Measurements from ENCODE around the gene ELL. TPM values are rescaled to one million over a fixed set of nuclear protein-coding genes. Genes with fewer than 3 reads are reported as not detected.

ELL gene
- total RNA-seq, 2 experiments from 2014 or later: 46.2 to 46.8 TPM

DNA sequence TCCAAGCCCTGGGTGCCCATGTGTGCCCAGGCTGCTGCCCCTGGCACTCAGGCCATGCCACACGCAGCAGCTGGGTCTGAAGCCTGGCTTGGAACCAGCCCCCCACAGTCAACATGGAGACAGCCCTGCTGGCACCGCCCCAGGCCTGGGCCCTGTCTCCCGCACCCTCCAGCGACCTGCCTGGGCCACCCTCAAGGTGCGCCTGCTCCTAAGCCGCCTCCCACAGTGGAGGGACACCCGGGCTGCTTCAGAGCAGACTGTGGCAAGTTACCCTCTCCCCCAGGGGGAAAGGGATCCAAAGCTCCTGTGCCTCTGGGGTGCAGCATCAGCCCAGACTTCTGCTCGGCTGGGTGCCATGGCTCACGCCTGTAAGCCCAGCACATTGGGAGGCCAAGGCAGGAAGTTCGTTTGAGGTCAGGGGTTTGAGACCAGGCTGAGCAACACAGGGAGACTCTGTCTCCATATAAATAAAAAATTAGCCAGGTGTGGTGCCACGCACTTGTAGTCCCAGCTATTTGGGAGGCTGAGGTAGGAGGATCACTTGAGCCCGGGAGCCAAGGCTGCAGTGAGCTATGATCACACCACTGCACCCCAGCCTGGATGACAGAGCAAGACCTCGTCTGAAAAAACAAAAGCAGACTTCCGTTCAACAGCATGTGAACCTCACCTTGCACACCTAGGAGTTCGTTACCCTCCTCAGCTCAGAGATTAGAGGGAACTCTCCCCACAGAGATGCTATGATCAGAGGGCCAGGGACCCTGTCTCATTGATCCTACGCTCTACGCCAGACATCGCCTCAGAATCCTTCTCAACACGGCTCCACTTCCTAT, 15.6 kb downstream of the ELL start:
- H3K27ac ChIP-seq (ENCODE audit: low read depth in 1 of 2, low read length in 2 of 2): peak overlapping the region; percentile 47 to 77
- no peaks in the 10 kb centered on the region for H3K36me3 Mint-ChIP-seq (ENCODE audit: low read depth)
- DNase-seq: peak in 4 of 14 experiments; percentile 21 to 57 (median 38)
- no peaks in the 10 kb centered on the region for H3K36me3 ChIP-seq (ENCODE audit: insufficient read depth, low read length)
- no peaks in the 10 kb centered on the region for H3K9me3 Mint-ChIP-seq
- POLR2A ChIA-PET: interaction anchor here (0.7 to 4.2 kb wide), 7 partner anchors 9 to 226 kb away, joined by 3 to 29 read pairs (median 4); partner anchors contain the start of genes ELL, KXD1 and REX1BD
- peak overlapping the region; percentile 14 for H3K4me3 ChIP-seq (ENCODE audit: low read length)
- peak overlapping the region; percentile 14 for H3K4me3 Mint-ChIP-seq
- H3K4me1 Mint-ChIP-seq (ENCODE audit: low read depth): peaks cover 63% of the 10 kb centered on the region
- CTCF ChIA-PET: interaction anchor here (0.6 to 2.1 kb wide), 3 partner anchors 10 to 29 kb away, joined by 3 to 8 read pairs (median 7); no protein-coding TSS in a partner anchor
- no peaks in the 10 kb centered on the region for H3K9me3 ChIP-seq (ENCODE audit: control insufficient read depth in 1 of 2, insufficient read depth in 1 of 2, low read length in 2 of 2)
- H3K27ac Mint-ChIP-seq: peak overlapping the region; percentile 89
- peaks cover 95% of the 10 kb centered on the region for H3K4me1 ChIP-seq (ENCODE audit: insufficient read depth, low read length)
- no peaks in the 10 kb centered on the region for H3K27me3 Mint-ChIP-seq
- TF ChIP-seq, protein P1, sequence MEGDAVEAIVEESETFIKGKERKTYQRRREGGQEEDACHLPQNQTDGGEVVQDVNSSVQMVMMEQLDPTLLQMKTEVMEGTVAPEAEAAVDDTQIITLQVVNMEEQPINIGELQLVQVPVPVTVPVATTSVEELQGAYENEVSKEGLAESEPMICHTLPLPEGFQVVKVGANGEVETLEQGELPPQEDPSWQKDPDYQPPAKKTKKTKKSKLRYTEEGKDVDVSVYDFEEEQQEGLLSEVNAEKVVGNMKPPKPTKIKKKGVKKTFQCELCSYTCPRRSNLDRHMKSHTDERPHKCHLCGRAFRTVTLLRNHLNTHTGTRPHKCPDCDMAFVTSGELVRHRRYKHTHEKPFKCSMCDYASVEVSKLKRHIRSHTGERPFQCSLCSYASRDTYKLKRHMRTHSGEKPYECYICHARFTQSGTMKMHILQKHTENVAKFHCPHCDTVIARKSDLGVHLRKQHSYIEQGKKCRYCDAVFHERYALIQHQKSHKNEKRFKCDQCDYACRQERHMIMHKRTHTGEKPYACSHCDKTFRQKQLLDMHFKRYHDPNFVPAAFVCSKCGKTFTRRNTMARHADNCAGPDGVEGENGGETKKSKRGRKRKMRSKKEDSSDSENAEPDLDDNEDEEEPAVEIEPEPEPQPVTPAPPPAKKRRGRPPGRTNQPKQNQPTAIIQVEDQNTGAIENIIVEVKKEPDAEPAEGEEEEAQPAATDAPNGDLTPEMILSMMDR (IDR thresholded peaks at IDR 0.05): no peak
- intact Hi-C loops (cut with DNase I, micrococcal nuclease): loop anchor here in 1 of 2 experiments (5.0 kb wide), 1 partner anchor 34 kb away; no protein-coding TSS in a partner anchor
- H3K27me3 ChIP-seq (ENCODE audit: control insufficient read depth in 1 of 2, insufficient read depth in 2 of 2, low read length in 2 of 2): no peaks in the 10 kb centered on the region
- peak; percentile 50 for ATAC-seq (ENCODE audit: poor library complexity)

DNA sequence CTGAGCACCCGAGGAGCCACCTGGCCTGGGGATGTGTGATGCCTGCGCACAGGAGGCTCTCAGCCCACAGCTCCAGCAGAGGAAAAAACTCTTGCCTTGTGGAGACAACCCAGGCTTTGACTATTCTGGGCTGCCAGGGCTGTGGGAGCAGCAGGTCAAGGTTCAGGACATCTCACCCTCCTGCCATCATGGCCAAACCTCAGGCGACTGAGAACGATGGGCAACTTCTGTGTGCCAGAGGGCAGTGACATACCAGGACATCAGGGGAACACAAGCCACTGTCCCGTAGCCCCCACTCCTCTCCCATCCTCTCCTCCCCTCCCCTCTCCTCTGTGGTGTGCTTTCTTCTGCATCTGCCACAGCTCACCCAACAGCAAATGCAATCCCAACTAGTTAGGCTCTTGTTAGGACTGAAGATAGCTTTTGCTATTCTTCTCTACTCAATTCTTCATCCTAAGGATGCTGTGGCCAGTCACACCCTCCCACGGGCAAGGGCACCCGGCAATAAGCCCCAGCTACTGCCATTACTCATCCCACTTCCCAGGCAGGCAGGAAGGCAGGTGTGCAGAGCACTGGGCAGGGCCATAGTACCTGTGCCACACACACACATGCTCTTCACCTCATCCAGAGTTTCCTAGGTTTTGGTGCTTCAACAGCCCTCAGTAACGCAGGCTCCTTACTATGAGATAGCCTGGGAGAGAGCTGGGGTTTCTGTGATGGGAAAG, 16.8 kb downstream of the ELL start:
- ATAC-seq (ENCODE audit: poor library complexity): no peak

More for the DNA sequence above, 16.8 kb downstream of the ELL start:
- H3K27ac Mint-ChIP-seq: peak overlapping the region; percentile 89
- intact Hi-C loops (cut with DNase I, micrococcal nuclease): loop anchor here in 1 of 2 experiments (5.0 kb wide), 1 partner anchor 33 kb away; no protein-coding TSS in a partner anchor
- H3K4me1 Mint-ChIP-seq (ENCODE audit: low read depth): peaks cover 75% of the 10 kb centered on the region
- DNase-seq: peak in 1 of 14 experiments; percentile 37
- H3K4me3 ChIP-seq (ENCODE audit: low read length): no peak overlapping the region
- peak overlapping the region; percentile 64 for H3K4me3 Mint-ChIP-seq
- H3K36me3 Mint-ChIP-seq (ENCODE audit: low read depth): no peaks in the 10 kb centered on the region
- ChIA-PET POLR2A (interaction anchor here (0.9 to 4.2 kb wide), 3 partner anchors 9 to 67 kb away, joined by 4 to 29 read pairs (median 7); partner anchors contain the start of genes ELL and UBA52), CTCF (interaction anchor here (1.1 to 3.6 kb wide), 2 partner anchors 14 to 43 kb away, joined by 3 to 10 read pairs; no protein-coding TSS in a partner anchor)
- no peaks in the 10 kb centered on the region for H3K9me3 Mint-ChIP-seq
- no peaks in the 10 kb centered on the region for H3K36me3 ChIP-seq (ENCODE audit: insufficient read depth, low read length)
- H3K27me3 Mint-ChIP-seq: no peaks in the 10 kb centered on the region
- H3K27me3 ChIP-seq (ENCODE audit: control insufficient read depth in 1 of 2, insufficient read depth in 2 of 2, low read length in 2 of 2): no peaks in the 10 kb centered on the region
- peak overlapping the region in 1 of 2 donors; percentile 77 for H3K27ac ChIP-seq (ENCODE audit: low read depth in 1 of 2, low read length in 2 of 2)
- TF ChIP-seq, protein P1 (IDR thresholded peaks at IDR 0.05): no peak
- no peaks in the 10 kb centered on the region for H3K9me3 ChIP-seq (ENCODE audit: control insufficient read depth in 1 of 2, insufficient read depth in 1 of 2, low read length in 2 of 2)
- peaks cover 100% of the 10 kb centered on the region for H3K4me1 ChIP-seq (ENCODE audit: insufficient read depth, low read length)

Data from CD4-positive, alpha-beta T cell (primary cell).